H7 (cell line): ENCODE measurements around the gene HIF1AN. TPM values are rescaled to one million over a fixed set of nuclear protein-coding genes. Genes with fewer than 3 reads are reported as not detected.

Experiments
- DNase-seq: peaks from one replicate; pipeline ENCODE4 v3.0.0; 2012
- H3K27me3 ChIP-seq: 2 replicates; pipeline ENCODE4 v1.6.0; 2011; ENCODE audit warnings: mild to moderate bottlenecking, low read length; ENCODE audit not compliant: control insufficient read depth, insufficient read depth
- H3K36me3 ChIP-seq: replicated peaks from 2 replicates; pipeline ENCODE4 v1.5.1; 2011; ENCODE audit warnings: low read length; ENCODE audit not compliant: control insufficient read depth, insufficient read depth
- H3K4me3 ChIP-seq: 2 replicates; pipeline ENCODE4 v1.5.1; 2011; ENCODE audit warnings: low read depth, mild to moderate bottlenecking, control low read depth, low read length, moderate library complexity; ENCODE audit not compliant: insufficient read depth
- total RNA-seq: library from RNA; depleted of rRNA; stranded (reverse); fragments of >200 nt; shearing (Covaris generic); gene quantifications from 2 replicates; pipeline ENCODE4 v1.2.3, GENCODE V29; 2014

HIF1AN gene
- total RNA-seq, 1 experiment from 2014 or later, result 10.0 TPM

DNA sequence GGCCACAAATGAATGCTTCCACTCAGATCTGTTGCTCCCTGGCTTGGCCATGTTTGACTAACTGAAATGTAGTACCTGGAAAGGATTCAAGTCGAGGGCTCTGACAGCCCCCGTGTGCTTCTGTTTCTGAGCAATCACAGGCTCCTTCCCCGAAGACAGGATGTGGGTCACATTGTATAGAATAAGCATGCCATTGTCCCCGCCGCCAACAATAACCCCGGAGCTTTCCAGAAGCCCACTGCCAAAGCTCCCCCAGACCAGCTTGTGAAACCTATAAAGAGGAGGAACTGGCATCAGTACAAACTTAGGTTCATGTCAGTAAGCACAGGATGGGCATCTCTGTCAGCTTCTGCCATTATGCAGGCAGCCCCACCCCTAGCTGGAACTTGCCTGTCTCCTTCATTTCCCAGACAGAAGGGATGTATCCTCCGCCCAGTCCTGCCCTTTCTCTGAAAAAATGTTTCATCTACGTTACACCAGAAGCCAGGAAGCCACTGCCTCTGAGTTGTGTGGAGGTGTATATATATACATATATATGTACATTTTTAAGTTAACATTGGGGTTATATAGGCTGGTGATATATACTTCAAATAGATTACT is 26.4 kb upstream of the HIF1AN start:
- Histone ChIP-seq H3K4me3 (no peak overlapping the region), H3K27me3 (peaks cover 6% of the 10 kb centered on the region; the same call in 1 of the 2 replicates), H3K36me3 (no peaks in the 10 kb centered on the region)
- DNase-seq, result no peak

DNA sequence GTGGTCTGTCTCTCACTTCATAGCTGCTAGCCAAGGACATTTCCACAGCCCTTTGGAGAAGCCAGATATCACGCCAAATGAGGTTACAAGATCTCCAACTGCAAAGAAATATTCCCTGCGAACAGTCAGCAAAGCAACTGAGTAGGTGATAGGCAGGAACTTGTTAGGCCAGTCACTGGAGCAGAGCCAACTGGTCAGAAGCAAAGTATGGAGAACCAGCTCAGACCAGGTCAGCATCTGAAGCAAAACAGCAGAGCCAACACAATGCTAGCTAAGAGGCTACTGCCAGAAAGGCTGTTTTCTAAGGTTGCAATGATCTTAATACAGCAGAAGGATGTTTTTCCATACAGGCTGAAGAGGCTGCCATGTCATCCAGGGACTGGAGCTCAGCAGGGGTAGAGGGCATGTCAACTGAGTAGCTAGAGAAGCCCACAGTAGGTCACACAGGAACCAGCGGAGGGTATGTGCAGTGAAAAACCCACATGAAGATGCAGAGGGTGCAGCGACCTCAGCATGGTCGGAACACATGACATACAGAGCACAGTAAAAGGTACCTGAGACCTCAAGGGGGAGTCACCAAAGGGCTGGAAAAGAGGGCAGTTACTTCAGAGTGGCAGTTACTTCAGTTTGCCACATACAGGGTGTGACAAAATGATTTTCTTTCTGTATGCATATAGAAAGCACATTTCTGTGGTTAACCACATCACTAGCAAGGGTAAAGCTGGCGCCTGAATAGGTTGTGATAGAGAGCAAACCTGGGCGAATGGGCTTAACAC is 25.0 kb upstream of the HIF1AN start:
- peaks cover 6% of the 10 kb centered on the region; the same call in 1 of the 2 replicates for H3K27me3 ChIP-seq
- H3K36me3 ChIP-seq, result no peaks in the 10 kb centered on the region
- H3K4me3 ChIP-seq, result no peak overlapping the region
- DNase-seq, result no peak

DNA sequence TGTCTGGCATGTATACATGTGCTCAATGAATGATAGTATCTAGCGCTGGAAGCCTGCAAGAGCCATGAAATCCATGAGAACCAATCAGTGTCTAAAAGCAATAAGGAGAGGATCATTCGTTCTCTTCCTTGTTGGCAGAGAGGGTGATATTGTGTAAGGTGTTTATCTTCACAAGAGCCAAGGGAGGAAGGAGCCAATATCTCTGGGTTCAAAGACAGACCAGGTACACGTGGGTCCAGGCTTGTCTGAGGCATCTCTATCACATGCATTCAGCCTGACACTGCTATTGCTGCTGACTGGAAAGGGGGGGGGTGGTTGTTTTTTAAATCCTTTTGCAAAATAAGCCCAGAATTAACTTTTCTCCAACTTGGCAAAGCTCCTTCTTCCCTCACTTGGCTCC is 20.1 kb upstream of the HIF1AN start:
- no peak overlapping the region for H3K4me3 ChIP-seq
- no peak for DNase-seq
- H3K36me3 ChIP-seq, result no peaks in the 10 kb centered on the region
- H3K27me3 ChIP-seq, result peaks cover 16% of the 10 kb centered on the region

DNA sequence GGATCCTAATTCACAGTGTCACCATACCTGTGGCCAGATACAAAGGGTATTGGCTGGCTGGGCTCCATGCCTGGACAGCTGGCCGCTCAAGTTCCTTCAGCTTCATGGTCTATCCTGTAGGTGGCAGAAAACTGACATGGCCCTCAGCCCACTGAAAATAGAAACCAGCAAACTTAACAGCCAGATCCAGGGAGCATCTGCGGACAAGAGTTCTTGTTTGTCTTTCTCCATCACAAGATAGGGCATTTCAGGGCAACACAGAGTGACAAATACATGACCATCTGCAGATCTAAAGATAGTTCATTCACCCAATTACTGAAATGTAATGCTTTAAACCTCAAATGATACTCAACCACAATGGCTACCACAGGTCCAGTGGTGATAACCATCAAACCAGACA is 18.9 kb upstream of the HIF1AN start:
- H3K36me3 ChIP-seq, result no peaks in the 10 kb centered on the region
- DNase-seq, result peak; percentile 61
- peaks cover 18% of the 10 kb centered on the region for H3K27me3 ChIP-seq
- H3K4me3 ChIP-seq, result no peak overlapping the region

DNA sequence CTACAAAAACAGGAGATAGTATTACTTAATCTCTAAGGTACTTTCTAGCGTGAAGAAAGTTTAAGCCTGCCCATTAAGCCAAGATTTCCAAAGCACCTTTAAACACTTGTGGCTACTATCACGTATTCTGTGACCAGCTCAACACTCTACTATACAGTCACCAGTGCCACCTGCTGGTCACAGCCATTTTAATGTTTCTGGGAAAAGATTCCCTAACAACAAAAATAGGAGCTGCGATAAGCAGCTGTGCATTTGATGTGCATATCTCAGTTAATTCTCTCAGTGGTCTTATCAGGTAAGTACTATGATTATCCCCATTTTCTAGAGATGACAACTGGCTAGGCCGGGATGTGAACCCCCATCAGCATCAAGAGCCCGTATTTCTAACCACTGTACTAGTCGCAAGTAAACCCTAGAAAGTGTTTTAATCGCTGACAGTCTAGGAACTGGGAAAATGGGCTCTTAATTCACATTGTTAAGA is 16.9 kb upstream of the HIF1AN start:
- H3K4me3 ChIP-seq, result peak overlapping the region; percentile 64; the same call in 1 of the 2 replicates
- DNase-seq, result peak; percentile 73
- peaks cover 18% of the 10 kb centered on the region for H3K27me3 ChIP-seq
- H3K36me3 ChIP-seq, result no peaks in the 10 kb centered on the region

DNA sequence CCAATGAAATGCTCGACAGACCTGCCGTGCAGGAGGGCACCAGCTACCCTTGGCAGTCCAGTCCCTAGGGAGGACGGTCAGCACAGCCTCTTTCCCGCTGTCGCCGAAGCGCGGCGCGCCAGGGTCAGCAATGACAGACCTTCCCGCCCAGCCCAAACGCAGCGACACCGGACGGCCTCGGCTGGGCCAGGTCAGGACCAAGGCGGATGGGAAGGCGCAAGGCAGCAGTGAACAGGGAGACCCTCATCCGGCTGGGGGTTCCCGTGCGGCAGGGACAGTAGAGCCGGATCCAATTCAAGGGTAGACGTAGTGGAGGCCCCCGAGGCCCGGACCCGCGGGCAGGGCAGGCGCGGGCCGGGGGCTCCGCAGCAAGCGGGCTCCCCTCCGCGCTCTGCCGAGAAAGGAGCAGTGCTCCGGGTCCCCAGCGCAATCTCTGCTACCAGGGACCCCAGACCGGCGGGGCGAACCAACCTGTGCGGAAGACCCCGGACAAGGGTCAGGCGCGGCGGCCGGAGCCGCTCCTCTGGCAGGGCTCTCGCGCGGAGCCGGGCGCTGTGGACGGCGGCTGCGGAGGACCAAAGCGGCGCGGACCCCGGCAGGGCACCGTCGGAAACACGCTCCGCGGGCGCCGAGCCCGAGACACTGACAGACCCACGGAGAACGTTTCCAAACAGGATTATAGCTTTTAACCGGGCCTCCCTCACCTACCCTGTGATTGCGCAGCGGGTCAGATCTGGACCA is 16.3 kb upstream of the HIF1AN start, which contains the start of gene SEC31B:
SEC31B (minus strand) TSS at position 551 of the 741 bp plus-strand sequence. CDS start 2,909 bp downstream, outside the sequence.
- peak; percentile 85 for DNase-seq
- Histone ChIP-seq H3K36me3 (peaks cover 3% of the 10 kb centered on the region), H3K27me3 (peaks cover 18% of the 10 kb centered on the region), H3K4me3 (peak within 1 kb of the TSS; percentile 64)

DNA sequence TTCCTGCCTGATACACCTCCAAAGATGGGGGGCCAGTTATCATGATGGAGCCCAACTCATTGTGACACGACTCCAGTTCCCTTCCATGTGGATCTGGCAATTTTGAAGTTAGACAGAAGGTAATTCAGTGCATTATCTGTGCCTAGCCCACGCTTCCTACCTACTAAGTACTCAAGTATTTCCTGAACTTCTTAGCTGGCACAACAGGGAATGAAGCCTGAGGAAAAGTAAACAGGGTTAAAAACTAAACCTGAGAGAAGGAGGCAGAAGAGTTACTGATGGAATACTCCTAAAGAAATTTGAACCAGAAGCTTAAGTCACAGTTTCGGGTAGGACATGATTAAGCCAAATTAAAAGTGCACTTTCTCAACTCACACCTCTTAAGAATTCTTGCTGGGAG is 14.9 kb upstream of the HIF1AN start:
- H3K4me3 ChIP-seq, result no peak overlapping the region
- DNase-seq, result no peak
- peaks cover 3% of the 10 kb centered on the region for H3K36me3 ChIP-seq

DNA sequence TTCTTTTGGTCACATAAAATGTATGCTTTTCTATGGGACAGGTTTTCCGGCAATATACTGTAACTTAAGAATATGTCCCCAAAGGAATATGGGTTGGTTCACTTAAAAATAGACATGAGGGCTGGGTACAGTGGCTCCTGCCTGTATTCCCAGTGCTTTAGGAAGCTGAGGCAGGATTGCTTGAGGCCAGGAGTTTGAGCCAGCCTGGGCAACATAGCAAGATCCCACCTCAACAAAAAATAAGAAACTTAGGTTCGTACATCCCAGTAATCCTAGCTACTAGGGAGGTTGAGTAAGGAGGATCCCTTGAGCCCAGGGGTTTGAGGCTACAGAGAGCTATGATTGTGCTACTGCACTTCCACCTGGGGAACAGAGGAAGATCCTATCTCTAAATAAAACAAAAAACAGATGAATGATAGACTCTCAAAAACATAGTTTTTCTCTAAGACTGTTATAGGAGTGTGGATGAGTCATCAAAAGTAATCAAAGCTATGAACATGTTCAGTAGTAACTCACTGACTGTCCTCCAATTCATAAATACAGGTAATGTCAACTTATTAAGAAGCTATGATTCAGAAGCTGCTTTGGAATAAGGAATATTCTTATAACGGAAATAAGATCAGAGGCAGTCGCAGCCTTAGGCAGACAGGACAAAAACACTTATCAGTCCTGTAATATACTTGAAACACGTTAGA is 13.5 kb upstream of the HIF1AN start:
- Histone ChIP-seq H3K4me3 (no peak overlapping the region), H3K27me3 (peaks cover 18% of the 10 kb centered on the region), H3K36me3 (peaks cover 11% of the 10 kb centered on the region)
- DNase-seq, result no peak

More for the DNA sequence above, 14.9 kb upstream of the HIF1AN start:
- H3K27me3 ChIP-seq, result peaks cover 18% of the 10 kb centered on the region

DNA sequence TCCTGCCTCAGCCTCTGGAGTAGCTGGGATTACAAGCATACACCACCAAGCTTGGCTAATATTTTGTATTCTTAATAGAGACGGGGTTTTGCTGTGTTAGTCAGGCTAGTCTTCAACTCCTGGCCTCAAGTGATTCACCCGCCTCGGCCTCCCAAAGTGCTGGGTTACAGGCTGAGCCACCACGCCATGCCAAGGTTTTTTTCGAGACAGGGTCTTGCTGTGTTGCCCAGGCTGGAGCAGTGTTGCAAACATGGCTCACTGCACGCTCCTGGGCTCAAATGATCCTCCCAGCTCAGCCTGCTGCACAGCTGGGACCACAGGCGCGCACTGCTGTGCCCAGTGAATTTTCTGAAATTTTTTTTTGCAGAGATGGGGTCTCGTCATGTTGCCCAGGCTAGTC is 12.8 kb upstream of the HIF1AN start:
- Histone ChIP-seq H3K4me3 (no peak overlapping the region), H3K27me3 (peaks cover 18% of the 10 kb centered on the region), H3K36me3 (peaks cover 11% of the 10 kb centered on the region)
- no peak for DNase-seq

DNA sequence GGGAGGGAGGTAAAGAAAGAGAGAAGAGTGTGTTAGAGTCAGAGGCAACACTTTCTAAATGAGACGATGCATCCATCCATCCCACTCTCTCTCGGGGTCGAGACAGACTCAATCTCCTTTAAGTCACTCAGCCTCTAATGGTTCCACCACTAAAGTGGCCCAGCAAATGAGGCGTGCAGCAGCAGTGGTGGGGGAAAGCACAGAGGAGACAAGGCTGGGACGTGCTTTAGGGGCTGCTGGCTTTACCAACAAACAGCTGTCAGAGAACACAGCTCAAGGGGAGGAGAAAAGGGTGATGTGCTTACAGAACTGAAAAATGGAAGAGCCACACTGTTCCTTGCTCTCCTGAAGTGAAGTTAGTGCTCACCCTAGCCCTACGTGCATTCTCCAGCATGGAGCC is 11.5 kb upstream of the HIF1AN start:
- Histone ChIP-seq H3K27me3 (peaks cover 14% of the 10 kb centered on the region), H3K36me3 (peaks cover 11% of the 10 kb centered on the region), H3K4me3 (no peak overlapping the region)
- no peak for DNase-seq

DNA sequence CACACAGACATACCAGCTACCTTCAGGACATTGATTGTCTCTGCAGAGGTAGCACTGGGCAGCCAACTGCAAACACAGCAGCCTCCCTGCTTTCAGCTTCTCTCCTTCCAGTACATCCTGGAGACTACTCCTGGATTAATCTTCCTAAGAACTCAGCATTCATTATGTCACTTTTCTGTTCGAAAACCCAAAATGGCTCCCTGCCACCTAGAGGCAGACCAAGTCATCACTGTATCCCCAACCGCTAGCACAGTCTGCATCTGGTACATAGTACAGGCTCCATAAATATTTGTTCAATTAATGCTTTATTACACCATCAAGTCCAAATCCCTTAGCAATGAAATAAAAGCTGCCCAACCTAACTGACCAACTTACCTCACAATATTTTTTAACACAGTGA is 11.1 kb upstream of the HIF1AN start:
- Histone ChIP-seq H3K36me3 (peaks cover 11% of the 10 kb centered on the region), H3K27me3 (peaks cover 10% of the 10 kb centered on the region), H3K4me3 (no peak overlapping the region)
- no peak for DNase-seq

DNA sequence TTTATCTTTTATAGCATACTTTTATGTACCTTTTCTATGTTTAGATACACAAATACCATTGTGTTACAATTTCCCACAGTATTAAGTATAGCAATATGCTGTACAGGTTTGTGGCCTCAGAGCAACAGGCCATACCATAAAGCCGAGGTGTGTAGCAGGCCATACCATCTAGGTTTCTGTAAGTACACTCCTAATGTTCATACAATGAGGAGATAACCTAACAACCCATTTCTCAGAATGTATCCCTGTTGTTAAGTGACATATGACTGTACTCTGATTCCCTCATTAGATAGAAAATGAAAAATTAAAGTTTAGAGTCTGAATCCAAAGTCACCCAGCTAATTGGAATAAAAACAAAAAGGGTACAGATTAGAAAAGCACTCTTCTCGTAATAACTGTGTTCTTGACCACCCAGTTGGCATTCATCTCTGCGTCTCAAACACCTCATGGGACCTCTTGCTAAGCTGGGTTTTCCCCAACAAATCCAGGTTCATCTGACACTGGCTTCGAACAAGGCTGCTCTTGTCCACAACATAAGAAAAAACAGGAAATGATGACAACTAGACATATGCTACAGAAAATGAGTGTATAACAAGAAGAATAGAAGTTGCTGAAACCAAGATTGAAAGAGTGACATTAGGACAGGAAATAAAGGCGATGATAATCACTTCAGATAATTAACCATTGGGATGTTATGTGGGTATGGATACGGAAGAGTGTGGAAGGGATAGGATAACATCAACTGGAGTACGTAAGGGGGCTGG is 7.4 kb upstream of the HIF1AN start:
- no peak for DNase-seq
- no peaks in the 10 kb centered on the region for H3K27me3 ChIP-seq
- no peak overlapping the region for H3K4me3 ChIP-seq

DNA sequence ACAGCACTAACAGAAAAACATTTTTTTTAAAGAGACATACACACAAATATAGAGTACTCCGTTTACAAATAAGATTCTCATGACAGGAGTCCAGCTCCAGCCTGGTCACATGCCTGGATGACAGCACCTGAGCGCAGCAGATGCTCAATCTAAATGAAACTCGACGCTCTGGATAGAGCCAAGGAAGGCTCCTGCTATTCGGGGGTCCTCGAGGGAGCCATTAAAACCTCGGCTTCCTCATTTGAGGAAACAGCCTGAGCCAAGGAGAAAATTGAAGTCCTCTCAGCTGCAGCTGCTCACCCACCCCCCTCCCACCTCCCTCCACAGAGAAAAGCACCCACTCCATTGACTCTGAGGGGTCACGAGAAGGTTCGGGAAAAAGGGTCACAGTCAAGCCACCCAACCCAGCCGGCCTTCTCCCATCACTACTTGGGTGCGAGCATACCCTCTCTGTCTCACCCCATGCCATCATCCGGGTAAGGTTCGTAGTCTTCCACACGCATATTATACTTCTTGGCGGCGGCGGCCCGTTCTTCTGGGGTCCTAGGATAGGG is 6.7 kb upstream of the HIF1AN start:
- H3K36me3 ChIP-seq, result peaks cover 11% of the 10 kb centered on the region
- no peak for DNase-seq
- H3K27me3 ChIP-seq, result no peaks in the 10 kb centered on the region
- peak overlapping the region; percentile 93 for H3K4me3 ChIP-seq

More for the DNA sequence above, 7.4 kb upstream of the HIF1AN start:
- peaks cover 11% of the 10 kb centered on the region for H3K36me3 ChIP-seq
